SU-DHL-6 (cell line): ENCODE data around the gene CORO2A.

Experiments used
- EZH2phosphoT487 ChIP-seq: fragments of 200-600 bp; sonication (generic), shearing (Covaris generic); conservative IDR thresholded peaks from 2 replicates; pipeline ENCODE4 v1.6.1; 2018; ENCODE audit warnings: mild to moderate bottlenecking, antibody characterized with exemption, low read length, moderate library complexity, mixed read lengths
- TF ChIP-seq, protein P1 (sequence below): fragments of 200-600 bp; sonication (generic); IDR thresholded peaks from one replicate; pipeline ENCODE4 v1.5.1; 2017; ENCODE audit warnings: antibody characterized with exemption, mild to moderate bottlenecking, low read length, moderate library complexity; ENCODE audit not compliant: insufficient read depth, poor library complexity, severe bottlenecking

DNA sequence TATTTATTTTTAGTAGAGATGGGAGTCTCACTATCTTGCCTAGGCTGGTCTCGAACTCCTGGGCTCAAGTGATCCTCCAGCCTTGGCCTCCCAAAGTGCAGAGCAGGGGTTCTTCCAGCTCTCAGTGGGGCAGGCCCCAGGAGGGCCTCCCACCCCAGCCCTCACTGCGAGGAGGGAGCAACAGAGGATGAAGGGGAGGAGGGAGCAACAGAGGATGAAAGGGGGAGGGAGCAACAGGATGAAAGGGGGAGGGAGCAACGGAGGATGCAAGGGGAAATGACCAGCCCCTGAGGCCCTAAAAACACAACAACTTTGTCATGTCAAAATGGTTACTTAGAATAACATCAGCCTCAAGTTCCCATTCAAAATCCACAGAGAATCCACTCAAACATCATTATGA lies 83.4 kb downstream of the CORO2A start:
- TF ChIP-seq, protein P1, sequence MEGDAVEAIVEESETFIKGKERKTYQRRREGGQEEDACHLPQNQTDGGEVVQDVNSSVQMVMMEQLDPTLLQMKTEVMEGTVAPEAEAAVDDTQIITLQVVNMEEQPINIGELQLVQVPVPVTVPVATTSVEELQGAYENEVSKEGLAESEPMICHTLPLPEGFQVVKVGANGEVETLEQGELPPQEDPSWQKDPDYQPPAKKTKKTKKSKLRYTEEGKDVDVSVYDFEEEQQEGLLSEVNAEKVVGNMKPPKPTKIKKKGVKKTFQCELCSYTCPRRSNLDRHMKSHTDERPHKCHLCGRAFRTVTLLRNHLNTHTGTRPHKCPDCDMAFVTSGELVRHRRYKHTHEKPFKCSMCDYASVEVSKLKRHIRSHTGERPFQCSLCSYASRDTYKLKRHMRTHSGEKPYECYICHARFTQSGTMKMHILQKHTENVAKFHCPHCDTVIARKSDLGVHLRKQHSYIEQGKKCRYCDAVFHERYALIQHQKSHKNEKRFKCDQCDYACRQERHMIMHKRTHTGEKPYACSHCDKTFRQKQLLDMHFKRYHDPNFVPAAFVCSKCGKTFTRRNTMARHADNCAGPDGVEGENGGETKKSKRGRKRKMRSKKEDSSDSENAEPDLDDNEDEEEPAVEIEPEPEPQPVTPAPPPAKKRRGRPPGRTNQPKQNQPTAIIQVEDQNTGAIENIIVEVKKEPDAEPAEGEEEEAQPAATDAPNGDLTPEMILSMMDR: no peak
- TF ChIP-seq EZH2phosphoT487: no peak
